NCI-H146 treated with DMSO at 0.1 percent for 48 hours (cell line): ENCODE measurements around the gene PDZD2.

Experiments used
- DNase-seq: peaks from one replicate; lab custom pipeline; 2025; ENCODE audit not compliant: unreplicated experiment; lab: John Stamatoyannopoulos, UW

Gene PDZD2

GRCh38 chr5:32156635-32157034 is 517.7 kb downstream of the PDZD2 start:
- DNase-seq = no peak

- no peak for DNase-seq
Measured at GRCh38 chr5:32157078-32157477, 518.1 kb downstream of the PDZD2 start.

GRCh38 chr5:32158679-32158975 is 519.7 kb downstream of the PDZD2 start:
- no peak for DNase-seq

- DNase-seq = no peak
Measured at GRCh38 chr5:32159328-32160072, 520.6 kb downstream of the PDZD2 start.

- no peak for DNase-seq
Measured at GRCh38 chr5:32160228-32160627, 521.3 kb downstream of the PDZD2 start.
